Measurements from ENCODE around the gene LDOC1. TPM values are rescaled to one million over a fixed set of nuclear protein-coding genes. Genes with fewer than 3 reads are reported as not detected.

LDOC1 gene
- total and polyA plus RNA-seq, 2 of the 8 experiments (the other 6 are each of a cell fraction or from before 2014, with no cell fraction given): 19.1 to 52.4 TPM

- no peak overlapping the region for H3K56ac ChIP-seq (replicated peaks; ENCODE audit: insufficient read length, low read depth, low read length)
- no peak overlapping the region for H3K27ac ChIP-seq (ENCODE audit: low read depth, low read length)
- no peak overlapping the region for H2BK20ac ChIP-seq (ENCODE audit: low read length)
- H3K4me2 ChIP-seq (ENCODE audit: insufficient read depth in 1 of 2, low read depth in 2 of 2, low read length in 2 of 2): no peak overlapping the region
- H2BK12ac ChIP-seq (ENCODE audit: low read depth, low read length): no peak overlapping the region
- no peak overlapping the region for H3K14ac ChIP-seq (ENCODE audit: insufficient read length)
- H2BK15ac ChIP-seq (ENCODE audit: low read length): no peak overlapping the region
- H2AFZ ChIP-seq (ENCODE audit: low read length): no peak overlapping the region
- H4K20me1 ChIP-seq (replicated peaks in 1 of 2; ENCODE audit: control insufficient read depth in 1 of 2, insufficient read depth in 2 of 2, low read length in 2 of 2): no peaks in the 10 kb centered on the region
- no peak overlapping the region for H4K91ac ChIP-seq (replicated peaks; ENCODE audit: insufficient read length, low read length)
- H3K79me1 ChIP-seq (ENCODE audit: low read depth, low read length): no peaks in the 10 kb centered on the region
- no peak overlapping the region for H3K9ac ChIP-seq (replicated peaks in 1 of 4; ENCODE audit: extremely low read depth in 1 of 4, low read depth in 3 of 4, low read length in 3 of 4)
- 84% methylated on average over 3 of the region's 3 CpGs; no CpG with 5 or more reads in 1 of the 2 experiments for WGBS, 2 experiments (ENCODE audit: extremely low coverage in 1 of 2, insufficient coverage in 1 of 2, insufficient read length in 1 of 2, insufficient replicate concordance in 2 of 2, low coverage in 1 of 2, low lambda C conversion rate in 2 of 2, missing lambda C conversion rate in 1 of 2)
- no peak overlapping the region for H2BK5ac ChIP-seq (ENCODE audit: low read depth, low read length)
- H3K9me3 ChIP-seq (ENCODE audit: insufficient read depth in 2 of 2, low read depth in 1 of 2, low read length in 1 of 2): no peaks in the 10 kb centered on the region
- H3K4ac ChIP-seq (replicated peaks; ENCODE audit: insufficient read length, low read depth, low read length): no peak overlapping the region
- CTCF ChIA-PET (ENCODE audit: partially characterized antibody): no interaction called here
- FAIRE-seq (no peak), DNase-seq (ENCODE audit: low read depth in 1 of 2, low spot score in 2 of 2) (no peak)
- no peak overlapping the region for H2BK120ac ChIP-seq (replicated peaks; ENCODE audit: low read depth, low read length)
- H3K27me3 ChIP-seq (replicated peaks in 1 of 4; ENCODE audit: control insufficient read depth in 3 of 4, extremely low read depth in 1 of 4, insufficient read depth in 3 of 4, low read length in 3 of 4): no peaks in the 10 kb centered on the region
- no peak overlapping the region for H3K18ac ChIP-seq (ENCODE audit: extremely low read depth, low read length)
- H3K4me1 ChIP-seq (replicated peaks in 1 of 4; ENCODE audit: control insufficient read depth in 3 of 4, insufficient read depth in 4 of 4, low read length in 3 of 4): no peaks in the 10 kb centered on the region
- POLR2A ChIA-PET (ENCODE audit: partially characterized antibody): no interaction called here
- H3K23me2 ChIP-seq (ENCODE audit: low read depth, low read length): no peaks in the 10 kb centered on the region
- H4K8ac ChIP-seq (ENCODE audit: extremely low read depth, insufficient read depth, low read length): no peak overlapping the region
- H4K5ac ChIP-seq (ENCODE audit: insufficient read length, low read depth, low read length): no peak overlapping the region
- H3K36me3 ChIP-seq (ENCODE audit: control insufficient read depth in 2 of 4, insufficient read depth in 4 of 4, low read length in 3 of 4): no peaks in the 10 kb centered on the region
- no peak overlapping the region for H2AK5ac ChIP-seq (ENCODE audit: low read depth, low read length)
- no peak overlapping the region for H3K23ac ChIP-seq (ENCODE audit: insufficient read length)
- H3K79me2 ChIP-seq (ENCODE audit: control insufficient read depth in 1 of 2, insufficient read depth in 2 of 2, low read length in 2 of 2): no peaks in the 10 kb centered on the region
- H3K4me3 ChIP-seq (ENCODE audit: extremely low read depth in 1 of 4, insufficient read depth in 2 of 4, low read depth in 3 of 4, low read length in 4 of 4): no peak overlapping the region
- TF ChIP-seq POLR2AphosphoS5 (IDR thresholded peaks at IDR 0.05; ENCODE audit: low read depth, low read length): no peak
- no peak for TF ChIP-seq NANOG (IDR thresholded peaks at IDR 0.05; ENCODE audit: insufficient read depth, low read depth, low read length, poor library complexity, severe bottlenecking)
- no peak for TF ChIP-seq POLR2A (IDR thresholded peaks at IDR 0.05; ENCODE audit: control extremely low read depth in 1 of 2, low read depth in 2 of 2, low read length in 2 of 2)
- no peak for TF ChIP-seq BCL11A (IDR thresholded peaks at IDR 0.05; ENCODE audit: low read depth in 2 of 2, low read length in 2 of 2)
- no peak for TF ChIP-seq SP4 (IDR thresholded peaks at IDR 0.05; ENCODE audit: low read length)
Measured at GRCh38 chrX:141142946-141143345, 34.0 kb downstream of the LDOC1 start.

All from H1 (cell line).